HG03045 (cell line): ENCODE measurements around the gene EFHB.
"Not testable (repeated sequence)": the region's sequence is repeated elsewhere in the genome, so short reads cannot be mapped to it uniquely, and the experiment has no call there.

Experiments used
- ATAC-seq: cut with Tn5 transposase; IDR thresholded peaks from one replicate; pipeline ENCODE4 v1.9.1; 2021; ENCODE audit warnings: mild to moderate bottlenecking, moderate library complexity; ENCODE audit not compliant: unreplicated experiment

Gene EFHB, protein sequence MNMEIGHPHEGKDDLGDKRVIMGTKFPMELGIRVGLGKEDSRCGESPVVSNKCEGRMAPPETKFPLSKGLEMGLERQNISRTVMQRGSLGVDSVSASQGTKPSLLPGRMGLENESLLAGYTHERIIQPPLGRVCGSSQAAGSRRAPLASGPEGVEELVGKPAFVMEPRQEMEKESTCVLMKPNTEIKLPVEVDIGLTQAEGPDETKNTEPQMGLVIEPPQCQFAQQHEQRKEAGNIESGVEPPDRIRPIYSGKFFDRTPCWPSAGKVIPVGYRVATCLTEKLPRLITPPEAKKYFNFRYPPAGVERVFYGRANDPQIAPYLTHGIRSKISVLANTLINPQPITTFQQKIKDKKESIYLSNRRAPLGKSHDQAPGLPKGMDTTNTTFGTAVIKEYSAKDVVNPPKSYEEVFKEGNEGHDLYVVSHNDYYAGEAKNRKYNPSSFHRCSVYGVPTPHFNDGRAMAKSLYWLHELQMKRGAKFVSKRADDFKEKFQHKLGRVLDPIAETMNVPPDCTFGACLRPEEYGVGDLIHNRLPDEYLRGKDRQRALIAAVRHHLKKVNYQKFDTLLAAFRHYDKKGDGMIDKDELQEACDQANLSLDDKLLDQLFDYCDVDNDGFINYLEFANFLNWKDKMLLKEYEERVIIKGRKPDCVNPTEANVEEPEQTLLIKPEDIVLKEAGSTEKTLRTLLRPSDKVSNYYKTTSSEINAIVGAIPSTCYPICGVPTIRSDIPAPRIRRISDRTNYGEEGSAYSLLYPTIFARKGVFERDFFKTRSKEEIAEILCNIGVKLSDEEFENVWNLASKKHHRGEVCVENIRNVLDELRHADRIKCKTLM

GRCh38 chr3:19934098-19934566 is at the start of gene EFHB:
Gene EFHB (minus strand): TSS chr3:19934217. CDS start chr3:19934018, 199 bp downstream.
- no peak for ATAC-seq

- no peak for ATAC-seq
Measured at GRCh38 chr3:19972054-19972453, 38.0 kb upstream of the EFHB start.

DNA sequence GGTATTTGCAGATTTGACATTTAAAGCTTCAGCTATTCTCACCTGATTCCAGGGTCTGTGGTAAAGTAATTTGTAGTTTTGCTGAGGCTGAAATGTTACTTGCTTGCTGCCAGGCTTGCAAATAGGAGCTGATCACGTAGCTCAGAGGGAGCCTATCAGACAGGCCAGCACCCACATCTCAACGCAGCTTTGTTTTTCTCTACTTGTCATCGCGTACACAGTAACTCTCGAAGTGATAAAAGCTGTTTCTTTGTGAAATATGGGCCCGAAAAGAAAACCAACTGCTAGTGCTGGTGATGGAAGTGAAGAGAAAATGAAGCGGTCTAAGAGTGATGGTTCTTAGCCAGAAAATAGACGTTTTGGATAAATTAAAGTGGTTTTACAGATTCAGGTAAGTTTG is 36.3 kb upstream of the EFHB start:
- no peak for ATAC-seq

GRCh38 chr3:19967812-19968211 is 33.8 kb upstream of the EFHB start:
- ATAC-seq: no peak

- ATAC-seq: no peak
Measured at GRCh38 chr3:19967208-19967607, 33.2 kb upstream of the EFHB start.

- ATAC-seq: no peak
Measured at GRCh38 chr3:19961960-19962359, 27.9 kb upstream of the EFHB start.

DNA sequence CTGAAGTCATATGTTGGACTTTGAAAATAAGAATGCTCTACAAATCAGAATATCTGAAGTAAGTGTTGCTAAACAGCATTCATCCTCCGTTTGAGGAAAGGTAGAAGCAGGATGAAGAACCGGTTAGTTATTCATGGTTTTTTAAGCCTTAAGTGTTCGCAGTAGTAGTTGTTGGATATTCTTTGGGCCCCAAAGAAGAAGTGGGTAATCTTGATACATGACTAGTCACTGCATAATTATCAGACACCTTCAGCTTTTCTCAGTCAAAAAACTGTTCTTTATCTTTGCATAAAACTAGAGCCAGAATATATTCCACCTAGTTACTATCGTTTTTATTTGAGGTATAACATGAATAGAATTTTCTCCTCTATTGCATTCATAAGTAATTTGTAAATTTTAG is 26.7 kb upstream of the EFHB start:
- ATAC-seq: no peak

DNA sequence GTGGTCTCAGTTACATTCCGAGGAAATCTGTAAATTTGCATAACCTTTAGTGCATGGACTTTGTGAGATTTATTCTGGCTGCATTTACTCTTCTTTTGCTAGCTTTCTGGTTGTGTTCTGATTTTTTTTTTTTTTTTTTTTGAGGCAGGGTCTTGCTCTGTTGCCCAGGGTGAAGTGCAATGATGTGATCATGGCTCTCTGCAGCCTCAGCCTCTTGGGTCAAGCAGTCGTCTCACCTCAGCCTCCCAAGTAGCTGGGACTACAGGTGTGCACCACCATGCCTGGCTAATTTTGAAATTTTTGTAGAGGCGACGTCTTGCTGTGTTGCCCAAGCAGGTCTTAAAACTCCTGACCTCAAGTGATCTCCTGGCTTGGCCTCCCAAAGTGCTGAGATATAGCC is 25.5 kb upstream of the EFHB start:
- ATAC-seq: no peak

- ATAC-seq: not testable (repeated sequence)
Measured at GRCh38 chr3:19957354-19957753, 23.3 kb upstream of the EFHB start.

- no peak for ATAC-seq
Measured at GRCh38 chr3:19954676-19955075, 20.7 kb upstream of the EFHB start.

DNA sequence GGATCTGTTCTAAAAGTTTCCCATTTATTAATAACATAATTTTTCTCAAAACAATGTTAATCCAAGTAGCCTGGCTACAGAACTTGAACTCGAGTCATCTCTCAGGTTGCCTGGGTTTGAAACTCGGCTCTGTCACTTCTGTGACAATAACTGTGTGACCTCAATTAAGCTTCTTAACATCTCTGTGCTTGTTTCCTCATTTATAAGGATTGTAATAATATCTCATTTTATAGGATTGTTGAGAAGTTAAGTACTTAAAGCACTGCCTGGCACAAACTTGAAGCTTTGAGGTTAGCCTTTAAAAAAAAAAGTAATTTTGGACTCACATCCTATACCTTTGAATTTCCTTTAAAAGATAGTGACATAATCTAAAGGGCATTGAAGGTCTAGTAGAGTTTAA is 16.3 kb upstream of the EFHB start:
- no peak for ATAC-seq

DNA sequence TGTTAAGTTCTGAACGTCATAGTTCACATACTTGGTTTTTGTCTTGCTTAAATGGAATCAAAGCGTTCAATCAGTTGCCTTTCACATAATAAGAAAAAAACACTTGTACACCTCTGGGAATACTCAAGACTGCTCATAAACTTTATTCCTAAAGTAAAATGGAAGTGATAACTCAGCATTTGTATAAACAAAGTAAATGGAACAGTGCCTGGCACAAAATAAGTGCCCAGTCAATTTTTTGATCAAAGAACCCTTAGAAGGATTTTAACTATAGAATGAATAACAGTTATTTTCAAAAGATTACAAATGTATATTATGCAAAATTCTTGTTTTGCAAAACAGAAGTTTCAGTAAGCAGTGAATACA is 14.2 kb upstream of the EFHB start:
- ATAC-seq: no peak

GRCh38 chr3:19947549-19948225 is 13.7 kb upstream of the EFHB start:
- ATAC-seq: peak; percentile 17

GRCh38 chr3:19946832-19947548 is 13.0 kb upstream of the EFHB start, which contains the start of gene RAB5A:
Gene RAB5A (plus strand): TSS chr3:19947097. CDS start chr3:19950899, 3,802 bp downstream.
- peak; percentile 96 for ATAC-seq

DNA sequence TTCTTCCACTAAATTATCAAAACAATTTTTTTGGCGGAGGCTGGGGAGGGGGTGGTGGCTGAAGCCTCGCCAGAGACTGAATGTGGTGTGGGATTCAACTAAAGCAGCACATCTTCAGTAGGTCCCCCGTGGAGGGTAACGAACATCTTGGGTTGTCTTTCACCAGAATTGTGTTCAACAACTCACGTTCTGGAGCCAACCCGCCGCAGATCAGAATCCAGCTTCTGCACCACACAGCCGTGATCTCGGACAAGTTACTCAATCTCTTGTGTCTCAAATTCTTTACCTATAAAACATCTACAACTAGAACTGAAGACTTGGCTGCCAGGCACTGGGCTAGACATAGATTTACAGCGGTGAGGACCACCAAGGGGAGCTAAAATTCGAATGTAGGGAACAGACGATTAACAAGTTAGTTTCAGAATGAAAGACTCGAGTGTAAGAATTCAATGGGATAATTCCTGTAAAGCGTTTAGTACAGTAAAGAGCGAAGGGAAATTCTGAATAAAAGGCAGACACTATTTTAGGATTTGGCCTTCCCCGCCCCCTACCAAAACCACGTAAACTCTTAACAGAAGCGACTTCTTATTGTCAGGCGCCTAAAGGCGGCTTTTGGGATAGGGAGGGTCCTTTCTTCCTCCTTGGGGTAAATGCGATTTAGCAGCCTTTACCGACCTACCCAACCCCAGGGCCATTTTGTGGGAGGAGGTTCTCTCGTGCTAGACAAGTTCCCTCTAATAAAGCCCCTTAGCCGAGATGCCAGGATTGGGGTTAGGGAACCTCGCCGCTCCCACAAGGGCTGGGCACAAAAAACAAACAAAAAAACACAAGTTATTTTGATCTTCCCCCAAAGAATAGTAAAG is 12.2 kb upstream of the EFHB start:
- peak; percentile 13 for ATAC-seq

DNA sequence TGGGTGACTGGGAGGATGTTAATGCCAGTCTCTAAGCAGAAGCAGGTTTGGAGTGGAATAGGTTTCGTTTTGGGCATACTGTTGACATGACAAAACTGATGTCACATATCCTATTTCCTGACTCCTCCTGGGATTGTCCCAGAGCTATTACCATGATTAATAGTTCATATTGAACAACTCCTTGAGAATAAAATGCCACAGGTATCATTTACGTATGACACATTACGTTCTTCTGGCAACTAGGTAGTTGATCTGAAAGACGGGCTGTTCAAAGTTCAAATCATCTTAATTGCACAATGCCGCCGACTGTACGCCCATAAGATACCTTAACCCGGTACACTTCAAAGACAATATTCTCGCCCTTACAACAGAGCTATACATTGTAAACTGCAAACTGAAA is 11.5 kb upstream of the EFHB start:
- no peak for ATAC-seq

DNA sequence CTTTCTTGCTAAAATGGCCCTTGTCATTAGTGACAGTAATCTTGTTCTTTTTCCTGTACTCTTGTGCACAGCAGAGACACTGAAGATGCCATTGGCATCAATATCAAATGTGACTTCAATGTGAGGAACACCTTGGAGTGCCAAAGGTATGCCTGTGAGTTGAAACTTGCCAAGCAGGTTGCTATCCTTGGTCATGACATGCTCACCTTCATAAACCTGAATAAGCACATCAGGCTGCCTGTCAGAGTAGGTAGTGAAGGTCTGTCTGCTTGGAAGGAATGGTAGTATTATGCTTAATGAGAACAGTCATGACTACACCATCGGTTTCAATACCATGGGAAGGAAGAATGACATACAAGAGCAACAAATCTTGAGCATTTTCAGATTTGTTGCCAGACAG is 6.6 kb upstream of the EFHB start:
- ATAC-seq: no peak

DNA sequence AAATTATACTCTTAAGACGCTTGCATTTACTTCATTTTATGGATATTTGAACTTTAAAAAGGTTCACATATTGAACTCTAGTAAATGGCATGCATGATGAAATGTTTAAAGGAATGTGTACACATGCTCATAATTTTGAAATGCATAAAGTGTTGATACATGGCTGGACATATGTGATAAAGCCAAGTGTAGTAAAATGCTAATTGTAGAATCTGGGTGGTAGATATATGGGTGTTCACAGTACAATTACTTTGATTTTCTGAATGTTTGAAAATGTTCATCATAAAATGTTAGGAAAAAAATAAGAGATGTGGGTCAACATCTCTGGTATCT is 4.2 kb upstream of the EFHB start:
- ATAC-seq: no peak

GRCh38 chr3:19937459-19938294 is 3.7 kb upstream of the EFHB start:
- ATAC-seq: no peak
